ENCODE measurements around the gene TRAF7.
A peak's percentile ranks its signal among the peaks of the same experiment; 100 is the strongest.

The TRAF7 gene

DNA sequence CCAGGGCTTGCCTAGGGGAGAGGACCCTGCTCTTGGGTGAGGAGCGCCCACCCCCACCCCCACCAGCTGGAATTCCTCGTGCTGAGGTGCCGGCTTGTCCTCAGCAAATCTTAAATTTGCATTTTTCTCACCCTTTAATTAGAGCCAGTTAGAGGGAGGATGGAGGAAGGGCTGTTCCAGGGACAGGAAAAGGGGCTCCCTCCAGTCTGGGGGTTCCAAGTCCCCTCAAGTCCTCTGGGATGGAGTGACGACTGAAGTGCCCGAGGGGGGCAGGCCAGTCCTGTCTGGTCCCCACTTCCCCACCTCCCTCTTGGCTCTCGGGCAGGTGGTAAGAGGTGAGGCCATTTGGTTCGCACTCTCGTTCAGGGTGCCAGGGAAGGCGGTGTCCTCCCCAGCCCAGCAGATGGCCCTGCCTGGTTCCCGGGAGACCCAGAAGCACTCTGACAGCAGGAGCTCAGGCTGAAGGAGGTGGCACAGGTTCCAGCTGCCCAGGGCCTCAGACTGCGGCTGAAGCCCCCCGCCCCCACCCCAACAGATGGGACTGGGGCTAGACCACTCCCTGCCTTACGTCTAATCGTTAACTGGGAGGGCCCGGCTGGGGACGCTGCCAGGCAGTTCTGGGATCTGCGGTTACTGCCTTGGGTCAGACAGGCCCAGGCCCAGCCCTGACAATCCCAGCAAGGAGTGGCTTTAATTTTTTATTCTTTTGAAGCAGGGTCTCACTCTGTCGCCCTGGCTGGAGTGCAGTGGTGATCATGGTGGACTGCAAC lies 5.0 kb upstream of the TRAF7 start:
- Histone ChIP-seq H3K27me3 (ENCODE audit: control insufficient read depth, low read length) (peaks cover 10% of the 10 kb centered on the region; the same call in 1 of the 2 replicates), H3K27ac (ENCODE audit: low read depth, low read length) (peak overlapping the region; percentile 93), H3K9me3 (ENCODE audit: control insufficient read depth, insufficient read depth, low read length) (no peaks in the 10 kb centered on the region), H3F3A (ENCODE audit: control insufficient read depth, insufficient read depth) (peaks cover 62% of the 10 kb centered on the region), H3K36me3 (ENCODE audit: control insufficient read depth, low read length) (peaks cover 40% of the 10 kb centered on the region), H3K4me3 (ENCODE audit: low read length) (peak overlapping the region; percentile 99), H3K4me2 (ENCODE audit: low read length) (peak overlapping the region; percentile 81), H4K20me1 (ENCODE audit: control insufficient read depth, insufficient read depth, low read depth, low read length) (peaks cover 30% of the 10 kb centered on the region), H3K9me2 (replicated peaks; ENCODE audit: control insufficient read depth, low read length) (no peaks in the 10 kb centered on the region), H3K79me2 (ENCODE audit: control insufficient read depth, low read length) (peaks cover 32% of the 10 kb centered on the region), H3K4me1 (ENCODE audit: control insufficient read depth, low read length) (peaks cover 58% of the 10 kb centered on the region)
- TF ChIP-seq, protein P1, sequence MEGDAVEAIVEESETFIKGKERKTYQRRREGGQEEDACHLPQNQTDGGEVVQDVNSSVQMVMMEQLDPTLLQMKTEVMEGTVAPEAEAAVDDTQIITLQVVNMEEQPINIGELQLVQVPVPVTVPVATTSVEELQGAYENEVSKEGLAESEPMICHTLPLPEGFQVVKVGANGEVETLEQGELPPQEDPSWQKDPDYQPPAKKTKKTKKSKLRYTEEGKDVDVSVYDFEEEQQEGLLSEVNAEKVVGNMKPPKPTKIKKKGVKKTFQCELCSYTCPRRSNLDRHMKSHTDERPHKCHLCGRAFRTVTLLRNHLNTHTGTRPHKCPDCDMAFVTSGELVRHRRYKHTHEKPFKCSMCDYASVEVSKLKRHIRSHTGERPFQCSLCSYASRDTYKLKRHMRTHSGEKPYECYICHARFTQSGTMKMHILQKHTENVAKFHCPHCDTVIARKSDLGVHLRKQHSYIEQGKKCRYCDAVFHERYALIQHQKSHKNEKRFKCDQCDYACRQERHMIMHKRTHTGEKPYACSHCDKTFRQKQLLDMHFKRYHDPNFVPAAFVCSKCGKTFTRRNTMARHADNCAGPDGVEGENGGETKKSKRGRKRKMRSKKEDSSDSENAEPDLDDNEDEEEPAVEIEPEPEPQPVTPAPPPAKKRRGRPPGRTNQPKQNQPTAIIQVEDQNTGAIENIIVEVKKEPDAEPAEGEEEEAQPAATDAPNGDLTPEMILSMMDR (IDR thresholded peaks at IDR 0.05; ENCODE audit: low read depth, low read length, poor library complexity, severe bottlenecking) = peak; percentile 6
- no peak for TF ChIP-seq EZH2phosphoT487 (IDR thresholded peaks at IDR 0.05; ENCODE audit: borderline replicate concordance, low read length)

DNA sequence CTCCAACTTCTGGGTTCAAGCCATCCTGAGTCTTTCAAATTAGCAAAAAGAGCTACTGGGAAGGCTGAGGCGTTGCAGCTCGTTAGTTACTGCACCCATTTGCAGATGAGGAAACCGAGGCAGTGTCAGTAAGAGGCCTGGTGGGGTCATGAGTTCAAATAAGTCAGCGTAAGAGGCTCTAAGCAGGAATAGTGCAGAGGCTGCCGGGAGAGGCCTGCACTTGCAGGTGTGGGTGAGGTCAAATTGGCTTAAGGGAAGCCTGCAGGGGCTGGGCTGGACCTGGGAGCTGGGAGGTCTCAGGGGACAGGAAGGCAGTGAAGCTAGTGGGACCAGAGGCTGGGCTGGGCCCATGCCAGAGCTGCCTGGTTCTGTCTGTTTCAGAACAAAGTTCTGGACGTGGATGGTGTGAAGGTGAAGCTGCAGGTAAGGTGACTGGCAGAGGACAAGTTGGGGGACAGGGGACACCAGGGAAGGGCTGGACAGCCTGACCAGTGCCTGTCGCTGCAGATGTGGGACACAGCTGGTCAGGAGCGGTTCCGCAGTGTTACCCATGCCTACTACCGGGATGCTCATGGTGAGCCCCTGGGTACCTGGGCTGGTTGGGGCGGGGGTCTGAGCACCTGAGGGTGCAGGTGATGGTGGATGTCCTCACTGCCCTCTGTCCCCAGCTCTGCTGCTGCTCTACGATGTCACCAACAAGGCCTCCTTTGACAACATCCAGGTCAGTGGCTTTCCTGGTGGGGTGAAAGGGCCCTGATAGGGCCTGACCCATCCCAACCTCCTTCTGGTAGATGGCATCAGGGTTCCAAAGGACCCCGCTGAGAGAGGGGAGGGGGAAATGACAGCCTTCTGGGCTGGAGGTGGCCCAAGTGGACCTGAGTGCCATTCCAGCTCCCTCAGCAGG lies 4.1 kb upstream of the TRAF7 start:
- TF ChIP-seq, protein P1 (IDR thresholded peaks at IDR 0.05; ENCODE audit: low read depth, low read length, poor library complexity, severe bottlenecking) = no peak
- TF ChIP-seq EZH2phosphoT487 (IDR thresholded peaks at IDR 0.05; ENCODE audit: borderline replicate concordance, low read length) = no peak
- Histone ChIP-seq H3K27me3 (ENCODE audit: control insufficient read depth, low read length) (peaks cover 10% of the 10 kb centered on the region; the same call in 1 of the 2 replicates), H3K27ac (ENCODE audit: low read depth, low read length) (peak overlapping the region; percentile 93), H3K4me1 (ENCODE audit: control insufficient read depth, low read length) (peaks cover 58% of the 10 kb centered on the region), H3K9me3 (ENCODE audit: control insufficient read depth, insufficient read depth, low read length) (no peaks in the 10 kb centered on the region), H3K9me2 (replicated peaks; ENCODE audit: control insufficient read depth, low read length) (no peaks in the 10 kb centered on the region), H4K20me1 (ENCODE audit: control insufficient read depth, insufficient read depth, low read depth, low read length) (peaks cover 30% of the 10 kb centered on the region), H3K4me3 (ENCODE audit: low read length) (peak overlapping the region; percentile 99), H3K36me3 (ENCODE audit: control insufficient read depth, low read length) (peaks cover 45% of the 10 kb centered on the region), H3F3A (ENCODE audit: control insufficient read depth, insufficient read depth) (peaks cover 62% of the 10 kb centered on the region), H3K4me2 (ENCODE audit: low read length) (peak overlapping the region; percentile 81), H3K79me2 (ENCODE audit: control insufficient read depth, low read length) (peaks cover 39% of the 10 kb centered on the region)

DNA sequence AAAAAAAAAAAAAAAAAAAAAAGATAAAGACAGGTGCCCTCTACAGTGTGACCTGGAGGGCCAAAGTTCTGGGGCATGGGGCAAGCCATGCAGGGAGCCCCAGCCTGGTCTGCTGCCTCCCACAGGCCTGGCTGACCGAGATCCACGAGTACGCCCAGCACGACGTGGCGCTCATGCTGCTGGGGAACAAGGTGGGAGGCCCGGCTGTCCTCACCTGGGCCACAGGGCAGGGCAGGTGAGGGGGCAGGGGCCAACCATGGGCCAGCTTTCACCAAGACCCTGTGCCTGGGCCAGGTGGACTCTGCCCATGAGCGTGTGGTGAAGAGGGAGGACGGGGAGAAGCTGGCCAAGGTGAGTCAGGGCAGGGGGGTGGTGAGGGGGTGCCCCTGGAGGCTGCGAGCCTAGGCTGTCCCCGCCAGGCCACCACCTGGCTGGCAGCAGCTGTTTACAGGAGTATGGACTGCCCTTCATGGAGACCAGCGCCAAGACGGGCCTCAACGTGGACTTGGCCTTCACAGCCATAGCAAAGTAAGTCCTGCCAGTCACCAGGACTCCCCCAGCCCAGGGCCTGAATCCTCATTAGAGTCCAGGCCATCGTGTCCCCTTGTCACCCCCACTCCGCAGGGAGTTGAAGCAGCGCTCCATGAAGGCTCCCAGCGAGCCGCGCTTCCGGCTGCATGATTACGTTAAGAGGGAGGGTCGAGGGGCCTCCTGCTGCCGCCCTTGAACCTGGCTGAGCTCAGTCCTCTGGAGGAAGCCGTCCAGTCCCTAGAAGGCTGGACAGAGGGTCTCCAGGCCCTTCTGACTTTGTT lies 2.7 kb upstream of the TRAF7 start:
- peaks cover 71% of the 10 kb centered on the region for H3K4me1 ChIP-seq (ENCODE audit: control insufficient read depth, low read length)
- H3K36me3 ChIP-seq (ENCODE audit: control insufficient read depth, low read length) = peaks cover 52% of the 10 kb centered on the region
- no peaks in the 10 kb centered on the region for H3K9me2 ChIP-seq (replicated peaks; ENCODE audit: control insufficient read depth, low read length)
- peak overlapping the region; percentile 93 for H3K27ac ChIP-seq (ENCODE audit: low read depth, low read length)
- peak overlapping the region; percentile 99 for H3K4me3 ChIP-seq (ENCODE audit: low read length)
- H3F3A ChIP-seq (ENCODE audit: control insufficient read depth, insufficient read depth) = peaks cover 59% of the 10 kb centered on the region
- H3K27me3 ChIP-seq (ENCODE audit: control insufficient read depth, low read length) = peaks cover 10% of the 10 kb centered on the region; the same call in 1 of the 2 replicates
- peaks cover 28% of the 10 kb centered on the region for H4K20me1 ChIP-seq (ENCODE audit: control insufficient read depth, insufficient read depth, low read depth, low read length)
- H3K79me2 ChIP-seq (ENCODE audit: control insufficient read depth, low read length) = peaks cover 54% of the 10 kb centered on the region
- TF ChIP-seq EZH2phosphoT487 (IDR thresholded peaks at IDR 0.05; ENCODE audit: borderline replicate concordance, low read length) = no peak
- TF ChIP-seq, protein P1 (IDR thresholded peaks at IDR 0.05; ENCODE audit: low read depth, low read length, poor library complexity, severe bottlenecking) = peak; percentile 40
- H3K9me3 ChIP-seq (ENCODE audit: control insufficient read depth, insufficient read depth, low read length) = no peaks in the 10 kb centered on the region
- H3K4me2 ChIP-seq (ENCODE audit: low read length) = peak overlapping the region; percentile 81
